Dedifferentiated amniotic fluid mesenchymal stem cell (primary cell): ENCODE measurements around the gene RSPRY1.
"Not testable (repeated sequence)": the region's sequence is repeated elsewhere in the genome, so short reads cannot be mapped to it uniquely, and the experiment has no call there.

ENCODE experiments used
- DNase-seq: peaks from one replicate; pipeline ENCODE4 v3.0.0-alpha.2; 2016; ENCODE audit errors: extremely low spot score

RSPRY1 gene

DNA sequence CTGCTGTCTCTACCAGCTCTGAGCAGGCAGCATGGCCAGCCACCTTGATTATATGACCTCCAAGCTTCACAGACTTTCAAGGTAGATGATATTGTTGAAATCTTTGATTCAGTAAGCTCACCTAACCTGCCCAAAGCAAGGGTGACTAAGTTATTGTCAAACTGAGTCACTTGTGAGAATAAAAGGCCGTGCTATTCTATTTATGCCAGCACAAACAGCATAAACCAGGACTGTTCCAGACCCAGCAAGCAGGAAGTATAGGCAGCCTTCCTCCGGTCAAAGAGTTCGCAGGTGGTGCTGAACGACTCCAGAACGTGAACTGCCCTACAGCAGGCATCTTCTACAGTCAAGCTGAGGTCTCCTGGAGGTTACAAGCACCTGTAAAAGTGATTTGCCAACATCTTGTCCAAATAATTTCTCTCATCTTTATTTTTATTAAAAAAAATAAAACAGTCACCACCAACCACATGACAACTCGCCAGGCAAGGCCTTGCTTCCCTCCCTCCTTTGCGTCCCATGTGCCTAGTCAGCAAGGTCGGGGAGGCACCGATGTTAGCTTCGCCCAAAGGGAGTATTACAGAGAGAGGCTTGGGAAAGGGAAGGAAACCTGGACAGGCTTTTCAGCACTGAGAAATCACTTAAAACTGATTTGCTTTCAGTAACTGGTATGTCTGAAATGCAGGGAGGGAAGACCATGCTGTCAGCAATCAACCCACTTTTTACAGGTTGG, 69.7 kb downstream of the RSPRY1 start:
- no peak for DNase-seq

DNA sequence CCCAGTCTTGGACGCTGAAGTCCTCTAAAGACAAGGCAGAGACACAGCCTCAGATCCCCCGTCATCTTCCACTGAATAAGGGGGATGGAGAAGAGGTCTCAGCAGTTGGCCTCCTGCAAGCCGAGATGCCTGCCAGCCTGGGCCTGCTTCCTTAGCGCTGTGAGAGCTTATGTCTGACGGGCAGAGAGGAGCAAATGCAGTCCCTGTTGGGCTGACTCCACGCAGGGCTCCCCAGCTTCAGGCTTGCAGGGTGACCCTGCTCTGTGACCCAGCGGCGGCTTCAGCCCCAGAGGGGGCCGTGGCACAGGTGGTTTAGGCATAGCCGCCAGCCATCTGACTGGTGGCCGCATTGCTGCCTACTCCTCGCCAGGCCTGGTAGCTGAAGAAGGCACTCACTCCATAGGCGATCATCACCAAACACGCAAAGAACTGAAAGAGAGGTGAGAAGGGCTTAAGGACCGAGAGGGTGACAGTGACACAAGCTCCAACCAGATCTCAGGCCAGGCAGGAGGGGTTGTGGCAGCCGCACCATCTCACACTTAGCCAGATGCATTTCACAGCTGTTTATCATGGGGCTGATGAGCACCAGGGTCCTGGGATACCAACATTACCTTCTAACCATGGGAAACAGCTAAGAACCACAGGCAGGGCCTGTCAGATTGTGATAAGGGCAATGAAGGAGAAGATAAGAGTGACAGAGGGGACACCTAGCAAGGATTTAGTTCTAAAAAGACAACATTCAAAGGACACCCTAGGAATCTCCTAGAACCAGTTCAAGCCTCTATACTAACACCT, 70.7 kb downstream of the RSPRY1 start:
- DNase-seq: no peak

DNA sequence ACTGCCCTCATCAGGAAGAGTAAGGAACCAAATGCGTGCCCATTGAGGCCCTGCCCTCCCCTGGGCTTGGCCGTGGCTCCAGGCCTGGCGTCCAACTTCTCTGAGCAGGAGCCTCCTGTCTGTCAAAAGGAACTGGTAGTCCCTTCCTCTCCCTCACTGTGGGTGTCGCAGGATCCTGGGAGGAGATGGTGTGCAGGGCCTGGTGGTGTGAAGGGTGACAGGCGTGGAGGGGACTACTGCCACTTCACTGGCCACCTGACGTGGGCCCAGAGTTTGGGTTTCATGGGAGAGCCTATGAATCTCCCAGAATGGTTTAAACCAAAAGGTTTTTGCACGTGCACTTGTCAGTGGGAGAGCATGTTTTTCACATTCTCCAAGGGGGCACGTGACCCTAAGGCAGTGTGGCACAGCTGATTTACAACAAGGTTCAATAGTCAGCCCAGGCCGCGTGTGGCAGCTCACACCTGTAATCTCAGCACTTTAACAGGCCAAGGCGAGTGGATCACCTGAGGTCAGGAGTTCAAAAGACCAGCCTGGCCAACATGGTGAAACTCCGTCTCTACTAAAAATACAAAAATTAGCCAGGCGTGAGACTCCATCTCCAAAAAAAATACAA, 71.4 kb downstream of the RSPRY1 start:
- DNase-seq: no peak

DNA sequence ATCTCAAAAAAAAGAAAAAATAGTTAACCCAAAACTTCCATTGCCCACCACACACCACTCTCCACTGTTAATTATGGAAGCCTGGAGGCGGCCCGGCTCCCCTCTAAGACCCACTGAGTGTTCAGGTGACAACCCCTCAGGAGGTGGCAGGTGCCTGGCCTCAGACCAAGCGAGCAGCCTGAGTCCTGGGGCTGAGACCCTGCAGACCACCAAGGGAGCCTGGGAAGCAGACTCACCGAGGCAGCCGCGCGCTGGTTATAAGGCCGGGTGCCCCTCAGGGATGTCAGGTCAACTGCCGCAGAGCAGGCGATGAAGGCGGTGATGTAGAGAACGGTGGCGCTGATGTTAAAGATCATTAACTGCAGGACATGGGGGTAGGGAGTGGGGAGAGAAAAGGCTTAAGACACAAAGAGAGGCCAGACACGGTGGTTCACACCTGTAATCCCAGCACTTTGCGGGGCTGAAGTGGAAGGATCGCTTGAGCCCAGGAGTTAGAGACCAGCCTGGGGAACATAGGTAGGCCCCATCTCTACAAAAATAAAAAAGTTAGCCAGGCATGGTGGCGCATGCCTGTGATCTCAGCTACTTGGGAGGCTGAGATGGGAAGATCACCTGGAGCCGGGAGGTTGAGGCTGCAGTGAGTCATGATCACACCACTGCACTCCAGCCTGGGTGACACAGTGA, 72.2 kb downstream of the RSPRY1 start:
- no peak for DNase-seq

DNA sequence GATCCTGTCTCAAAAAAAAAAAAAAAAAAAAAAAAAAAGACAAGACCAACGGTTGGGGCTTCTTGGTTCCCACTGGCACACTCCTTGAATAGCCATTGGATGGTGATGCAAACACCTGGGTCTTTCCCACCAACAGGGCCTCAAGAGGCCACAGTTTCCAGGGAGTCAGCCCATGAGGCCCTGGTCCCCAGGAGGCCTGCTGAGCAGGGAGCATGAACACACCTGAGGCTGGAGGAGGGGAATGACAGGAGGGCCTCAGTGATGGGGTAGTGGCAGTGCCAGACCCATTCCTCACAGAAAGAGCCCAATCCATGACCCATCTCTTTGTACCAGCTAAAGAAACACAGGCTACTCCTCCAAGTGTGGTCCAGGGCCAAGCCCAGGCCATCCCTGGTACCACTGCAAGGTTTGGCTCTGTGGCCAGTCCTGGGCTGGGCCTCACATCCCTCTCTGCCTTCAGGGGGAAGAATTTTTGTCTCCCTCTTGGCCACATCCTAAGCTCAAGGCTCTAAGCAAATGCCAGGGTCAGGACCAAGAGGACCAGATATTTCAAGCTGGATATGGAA, 72.9 kb downstream of the RSPRY1 start:
- no peak for DNase-seq

DNA sequence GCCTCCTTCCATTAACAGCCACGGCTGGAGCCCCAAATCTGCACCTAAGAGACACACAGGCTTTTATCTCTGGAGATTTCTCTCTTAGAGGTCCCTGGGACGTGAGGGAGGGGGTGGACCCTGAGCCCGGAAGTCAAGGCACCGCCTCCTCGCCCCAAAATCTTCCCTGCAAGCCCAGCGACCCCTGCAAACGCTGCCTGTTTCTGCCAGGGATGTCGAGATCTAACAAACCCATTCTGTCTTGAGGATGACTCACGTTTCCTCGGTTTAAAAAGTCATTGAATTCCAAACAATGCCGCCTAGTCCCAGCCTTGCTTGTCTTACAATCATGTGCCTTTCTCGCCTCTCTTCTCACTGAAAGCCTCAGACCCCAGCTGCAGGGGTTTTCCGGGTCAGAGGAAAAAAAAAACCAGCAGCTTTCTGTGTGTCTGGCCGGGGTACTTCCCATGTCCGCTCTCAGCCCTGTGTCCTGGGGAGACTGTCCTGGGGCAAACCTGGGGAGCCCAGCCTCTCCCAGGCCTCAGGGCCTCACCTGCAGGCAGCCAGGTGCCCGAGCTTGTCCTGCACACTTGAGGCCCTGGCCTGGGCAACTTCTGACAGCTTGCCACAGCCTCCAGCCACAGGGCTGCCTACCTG, 74.3 kb downstream of the RSPRY1 start:
- DNase-seq: peak; percentile 28

DNA sequence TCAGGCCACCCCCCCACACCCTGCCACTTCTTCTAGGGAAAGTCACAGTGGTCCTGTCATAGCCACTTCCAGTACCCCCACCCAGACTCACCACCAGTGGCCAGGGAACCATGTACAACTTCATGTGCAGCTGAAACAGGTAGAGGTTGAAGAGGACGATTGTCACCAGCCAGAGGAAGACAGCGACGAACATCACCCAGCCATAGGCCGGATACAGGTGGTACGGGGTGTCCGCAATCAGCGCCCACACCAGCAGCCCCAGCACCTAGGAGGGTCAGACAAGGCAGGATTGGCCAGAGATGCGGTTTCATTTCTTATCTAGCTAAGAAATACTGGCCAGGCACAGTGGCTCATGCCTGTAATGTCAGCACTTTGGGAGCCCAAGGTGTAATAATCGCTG, 75.7 kb downstream of the RSPRY1 start:
- no peak for DNase-seq

DNA sequence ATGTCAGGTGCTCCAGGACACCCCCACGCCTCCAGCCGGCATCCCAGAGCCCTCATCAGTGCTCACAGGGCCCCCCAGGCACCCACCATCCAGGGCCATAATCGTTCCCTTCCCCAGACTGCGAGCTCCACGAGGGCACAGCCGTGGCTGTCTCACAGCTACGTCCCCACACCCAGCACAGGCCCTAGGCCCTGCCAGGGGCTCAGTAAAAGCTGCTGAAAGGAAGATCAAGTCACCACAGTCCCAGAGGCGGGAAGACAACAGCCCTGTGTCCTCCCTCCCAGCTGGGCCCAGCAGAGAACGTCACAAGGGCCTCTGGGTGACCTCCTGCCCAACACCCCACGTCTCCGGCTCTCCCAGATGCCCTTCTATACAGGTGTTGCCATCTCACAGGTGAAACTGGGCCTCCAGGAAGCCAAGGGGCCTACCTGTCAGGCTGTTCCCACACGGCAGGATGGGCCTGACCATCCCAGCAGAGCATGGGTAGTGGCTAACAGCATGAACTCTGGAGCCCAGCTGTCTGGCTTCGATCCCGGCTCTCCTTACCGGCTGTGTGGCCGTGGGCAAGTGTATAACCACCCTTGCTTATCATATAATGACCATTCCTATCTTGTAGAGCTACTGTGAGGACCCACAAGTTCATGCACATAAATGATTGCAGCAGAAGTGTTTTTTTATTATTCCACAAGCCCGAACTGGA, 76.9 kb downstream of the RSPRY1 start:
- DNase-seq: no peak

DNA sequence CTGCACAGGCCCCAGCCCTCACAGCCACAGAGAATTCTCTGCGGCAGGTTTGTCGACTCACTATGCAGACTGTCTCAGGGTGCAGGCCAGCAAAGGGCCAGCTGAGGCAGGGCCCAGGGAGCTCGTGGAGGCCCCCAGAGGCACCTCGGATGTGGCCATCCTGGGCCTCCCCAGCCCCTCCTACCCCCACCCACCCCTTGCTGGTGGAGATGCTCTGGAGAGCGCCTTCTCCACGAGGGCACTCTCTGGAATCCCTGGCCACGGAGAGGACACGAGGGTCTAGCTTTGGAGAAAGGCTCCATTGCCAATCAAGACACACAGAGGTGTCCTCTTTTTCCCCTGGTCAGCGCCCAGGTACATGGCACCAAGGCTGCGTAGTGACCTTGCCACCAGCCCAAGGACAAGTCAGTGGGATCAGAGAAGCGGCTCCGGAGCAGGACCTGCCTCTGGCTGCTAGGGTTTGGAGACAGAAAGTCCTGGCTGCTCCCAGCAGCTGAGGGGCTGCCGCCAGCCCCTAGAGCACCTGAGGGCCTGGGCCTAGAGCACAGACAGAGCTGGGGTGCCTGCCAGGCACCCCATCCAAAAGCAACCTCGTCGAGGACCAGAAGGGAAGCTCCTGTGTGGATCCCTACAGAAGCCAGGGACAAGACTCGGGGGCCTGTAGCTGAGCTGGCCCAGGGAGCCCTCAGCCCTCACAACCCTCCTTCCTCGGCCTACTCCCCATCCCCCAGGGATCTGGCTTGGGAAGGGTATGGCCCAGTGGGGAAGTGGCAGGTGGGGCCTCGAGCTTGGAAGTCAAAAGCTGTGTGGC, 77.6 kb downstream of the RSPRY1 start:
- DNase-seq: no peak

DNA sequence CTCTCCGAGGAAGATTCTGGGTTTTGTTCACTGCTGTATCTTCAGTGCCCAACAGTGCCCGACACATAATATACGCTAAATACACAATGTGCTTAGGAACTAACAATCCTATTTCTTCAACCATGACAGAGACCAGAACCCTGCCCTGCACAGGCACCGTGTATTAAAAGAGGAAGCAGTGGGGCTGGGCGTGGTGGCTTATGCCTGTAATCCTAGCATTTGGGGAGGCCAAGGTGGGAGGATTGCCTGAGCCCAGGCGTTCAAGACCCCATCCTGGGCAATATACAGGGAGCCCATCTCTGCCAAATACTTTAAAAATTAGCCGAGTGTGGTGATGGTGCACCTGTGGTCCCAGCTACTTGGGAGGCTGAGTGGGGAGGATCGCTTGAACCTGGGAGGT, 78.3 kb downstream of the RSPRY1 start:
- DNase-seq: no peak

DNA sequence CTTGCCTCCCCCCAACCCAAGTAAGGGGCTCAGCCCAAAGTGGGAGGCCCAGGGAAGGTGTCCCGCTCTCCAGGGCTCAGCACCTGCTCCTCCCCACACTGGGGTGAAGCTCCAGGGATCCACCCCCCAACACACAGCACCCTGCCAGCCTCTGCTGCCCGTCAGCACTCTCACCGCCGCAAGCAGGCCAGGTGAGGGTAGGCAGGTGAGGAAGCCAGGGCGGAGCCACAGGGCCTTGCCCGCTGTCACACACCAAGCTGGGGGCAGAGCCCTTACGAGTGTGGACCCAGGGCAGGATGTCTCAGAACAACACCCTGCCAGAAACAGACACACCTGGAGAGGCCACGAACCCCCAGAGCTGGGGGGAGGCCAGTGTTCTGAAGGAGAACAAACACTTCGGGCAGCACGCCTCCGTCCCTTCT, 78.8 kb downstream of the RSPRY1 start:
- no peak for DNase-seq

DNA sequence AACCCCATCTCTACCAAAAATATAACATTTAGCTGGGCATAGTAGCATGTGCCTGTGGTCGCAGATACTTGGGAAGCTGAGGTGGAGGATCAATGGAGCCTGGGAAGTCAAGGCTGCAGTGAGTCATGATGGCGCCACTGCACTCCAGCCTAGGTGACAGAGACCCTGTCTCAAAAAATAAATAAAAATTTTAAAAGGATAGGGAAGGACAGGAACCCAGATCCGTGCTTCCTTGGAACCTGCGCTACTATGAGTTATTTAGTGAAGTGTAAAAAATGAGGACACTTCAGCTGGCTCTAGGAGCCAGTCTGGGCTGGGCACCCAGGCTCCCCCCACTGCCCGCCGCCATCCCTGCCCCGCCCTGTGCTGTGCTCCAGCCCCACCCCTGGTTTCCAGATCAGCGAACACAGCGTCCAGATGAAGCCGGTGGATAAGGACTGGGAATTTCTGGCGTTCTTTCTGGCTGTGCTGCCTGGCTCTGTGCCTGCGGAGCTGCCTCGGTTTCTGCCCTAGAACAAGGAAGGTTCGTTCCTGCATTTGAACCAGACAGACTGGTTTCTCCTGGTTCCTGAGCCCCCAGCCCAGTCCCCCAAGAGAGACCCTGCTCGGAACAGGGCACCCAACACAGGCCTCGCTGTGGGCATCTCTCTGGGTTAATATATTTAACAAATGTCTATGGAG, 79.9 kb downstream of the RSPRY1 start:
- no peak for DNase-seq

DNA sequence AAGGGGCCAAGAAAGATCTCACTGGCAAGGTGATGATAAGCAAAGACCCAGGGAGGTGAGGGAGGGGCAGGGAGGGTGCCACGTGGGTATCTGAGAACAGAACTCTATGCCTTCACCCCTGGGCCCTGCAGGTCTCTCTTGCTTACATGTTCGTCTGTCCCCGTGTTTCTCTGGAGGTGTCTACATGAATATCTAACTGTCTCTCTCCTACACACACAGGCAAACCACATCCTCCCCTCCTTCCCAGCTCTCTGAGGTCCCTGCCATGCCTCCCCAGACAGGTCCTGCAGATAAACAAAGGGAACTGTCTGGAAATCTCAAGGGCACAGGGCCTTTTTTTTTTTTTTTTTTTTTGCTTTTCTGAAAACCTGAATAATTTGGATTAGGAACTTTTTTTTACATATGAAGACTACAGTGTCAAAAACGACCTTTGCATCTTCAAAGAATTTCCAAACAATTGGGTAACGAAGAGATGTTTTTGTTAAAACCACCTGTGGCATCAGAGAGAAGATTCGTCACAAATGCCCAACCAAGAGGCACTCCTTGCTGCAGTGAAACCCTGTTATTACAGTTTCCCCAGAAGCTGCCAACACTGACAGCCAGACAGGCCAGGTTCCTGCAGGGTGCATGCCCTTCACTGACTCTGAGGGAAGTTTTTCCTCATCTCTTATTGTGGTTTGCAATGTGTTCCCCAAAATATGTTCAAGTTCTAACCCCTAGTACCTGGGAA, 80.6 kb downstream of the RSPRY1 start:
- DNase-seq: no peak

DNA sequence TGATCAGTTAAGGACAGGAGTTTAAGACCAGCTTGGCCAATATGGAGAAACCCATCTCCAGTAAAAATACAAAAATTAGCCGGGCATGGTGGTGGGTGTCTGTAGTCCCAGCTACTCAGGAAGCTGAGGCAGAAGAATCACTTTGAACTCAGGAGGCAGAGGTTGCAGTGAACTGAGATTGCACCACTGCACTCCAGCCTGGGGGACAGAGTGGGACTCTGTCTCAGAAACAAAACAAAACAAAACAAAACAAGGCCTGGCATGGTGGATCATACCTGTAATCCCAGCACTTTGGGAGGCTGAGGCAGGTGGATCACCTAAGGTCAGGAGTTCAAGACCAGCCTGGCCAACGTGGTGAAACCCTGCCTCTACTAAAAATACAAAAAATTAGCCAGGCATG, 81.2 kb downstream of the RSPRY1 start:
- not testable (repeated sequence) for DNase-seq

DNA sequence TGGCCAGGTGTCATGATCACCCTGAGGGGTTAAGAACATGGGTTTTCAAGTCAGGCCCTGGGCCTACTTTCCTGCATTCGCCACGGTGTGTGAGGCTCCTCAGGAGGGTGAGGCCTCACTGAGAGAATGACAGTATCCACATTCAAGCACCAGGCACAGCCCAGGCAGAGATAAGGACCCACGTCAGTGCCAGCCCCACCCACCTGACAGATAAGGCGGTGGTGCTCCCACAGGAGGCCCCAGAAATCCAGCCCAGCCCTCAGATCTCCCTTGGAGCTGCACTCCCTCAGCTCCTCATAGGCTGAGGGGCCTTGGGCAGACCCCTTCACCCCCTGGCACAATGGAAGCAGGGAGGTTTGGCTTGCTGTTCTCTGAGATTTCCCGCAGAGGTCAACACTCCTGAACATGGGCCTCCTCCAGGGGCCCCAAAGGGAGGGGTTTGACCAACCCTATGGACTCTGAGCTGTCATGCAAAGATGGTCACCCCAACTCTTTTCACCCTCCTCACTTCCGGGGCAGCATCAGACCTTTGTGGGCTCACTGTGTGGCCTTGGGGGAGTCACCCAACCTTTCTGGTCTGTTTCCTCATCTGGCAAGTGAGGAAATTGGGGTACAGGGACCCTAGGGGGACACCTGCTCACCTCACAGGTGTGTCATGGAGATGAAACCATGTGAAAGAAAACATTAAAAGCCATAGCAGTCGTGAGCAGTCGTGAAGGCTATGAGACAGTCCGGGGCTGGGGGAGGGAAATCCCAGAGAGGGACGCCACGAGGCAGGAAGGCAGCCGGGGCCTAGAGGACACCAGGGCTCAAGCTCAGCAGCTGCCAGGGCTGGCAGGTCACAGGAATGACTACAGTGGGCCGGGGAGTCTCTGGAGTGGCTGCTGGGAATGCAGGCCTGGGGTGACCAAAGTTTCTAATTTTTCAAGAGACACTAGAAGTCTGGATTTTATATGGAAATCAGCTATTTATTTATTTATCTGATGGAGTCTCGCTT, 83.0 kb downstream of the RSPRY1 start:
- DNase-seq: no peak

DNA sequence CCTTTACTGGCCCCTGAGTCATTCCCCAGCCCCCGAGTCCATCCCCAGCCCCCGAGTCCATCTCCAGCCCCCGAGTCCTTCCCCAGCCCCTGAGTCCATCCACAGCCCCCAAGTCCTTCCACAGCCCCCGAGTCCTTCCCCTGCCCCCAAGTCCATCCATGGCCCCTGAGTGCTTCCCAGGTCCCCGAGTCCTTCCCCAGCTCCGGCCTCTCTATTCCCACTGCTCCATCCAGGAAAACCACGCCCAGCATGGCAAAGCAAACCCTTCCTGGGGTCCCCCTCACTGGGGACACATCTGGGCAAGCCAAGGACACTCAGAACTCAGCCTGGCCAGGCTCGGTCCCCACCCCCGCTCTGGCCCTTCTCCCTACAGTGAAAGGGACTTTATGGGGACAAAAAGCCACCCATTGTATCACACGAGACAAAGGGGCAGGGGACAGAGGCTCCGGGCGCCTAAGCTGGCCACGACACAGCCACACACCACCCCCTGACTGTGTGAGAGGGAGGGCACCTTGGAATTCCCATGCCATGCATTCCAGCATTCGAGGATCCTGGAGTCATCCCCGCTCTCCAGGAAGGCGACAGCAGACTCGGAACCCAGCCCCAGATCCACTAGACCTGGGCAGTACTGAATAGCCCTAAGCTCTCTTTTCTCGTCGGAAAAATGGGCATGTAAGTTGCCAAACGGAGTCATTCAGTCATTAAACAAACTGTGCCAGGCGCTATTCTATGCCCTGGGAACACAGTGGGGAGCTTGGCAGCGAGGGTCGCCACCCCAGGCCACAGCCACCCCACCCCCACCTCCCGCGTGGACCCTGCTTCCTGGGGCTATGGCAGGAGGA, 84.3 kb downstream of the RSPRY1 start:
- DNase-seq: no peak

DNA sequence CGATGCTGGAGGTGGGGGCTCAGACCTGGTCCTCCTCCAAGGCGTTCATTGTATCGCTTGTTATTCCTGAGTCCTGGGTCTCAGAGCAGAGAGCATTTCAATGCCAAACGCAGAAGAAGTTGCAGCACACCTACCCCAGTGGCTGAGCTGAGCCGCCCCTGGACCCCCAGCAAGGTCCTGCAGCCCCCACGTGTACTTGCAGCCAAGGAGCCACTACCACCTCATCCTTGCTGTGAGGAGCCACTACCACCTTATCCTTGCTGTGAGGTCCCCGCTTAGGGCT, 84.9 kb downstream of the RSPRY1 start:
- DNase-seq: no peak
